ENCODE measurements around the gene FAM163B.

Gene FAM163B

DNA sequence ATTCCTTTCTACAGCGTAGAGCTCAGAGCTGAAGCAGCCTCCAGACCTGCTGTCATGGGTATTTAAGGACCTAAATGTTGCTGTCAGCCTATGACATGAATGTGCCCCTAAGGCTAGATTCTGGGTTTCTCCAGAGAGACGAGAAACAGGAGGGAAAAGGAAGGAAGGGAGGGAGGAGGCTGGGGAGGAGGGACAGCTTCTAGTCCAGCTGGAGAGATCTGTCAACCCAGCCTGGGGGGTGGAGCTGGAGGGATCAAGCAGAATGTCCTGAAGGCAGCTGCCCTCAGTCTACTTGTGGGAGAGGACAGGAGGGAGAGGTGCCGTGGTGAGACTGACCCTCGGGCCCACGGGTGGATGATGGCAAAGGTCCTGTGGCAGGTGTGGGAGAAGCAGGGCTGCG, 25.9 kb upstream of the FAM163B start:
- no peak for TF ChIP-seq CTCF (IDR thresholded peaks at IDR 0.05; ENCODE audit: insufficient read depth, low read depth, low read length, missing control alignments)
- no peak for DNase-seq (ENCODE audit: low read depth)
- no peak overlapping the region for H3K4me3 ChIP-seq (ENCODE audit: low read depth, low read length)

DNA sequence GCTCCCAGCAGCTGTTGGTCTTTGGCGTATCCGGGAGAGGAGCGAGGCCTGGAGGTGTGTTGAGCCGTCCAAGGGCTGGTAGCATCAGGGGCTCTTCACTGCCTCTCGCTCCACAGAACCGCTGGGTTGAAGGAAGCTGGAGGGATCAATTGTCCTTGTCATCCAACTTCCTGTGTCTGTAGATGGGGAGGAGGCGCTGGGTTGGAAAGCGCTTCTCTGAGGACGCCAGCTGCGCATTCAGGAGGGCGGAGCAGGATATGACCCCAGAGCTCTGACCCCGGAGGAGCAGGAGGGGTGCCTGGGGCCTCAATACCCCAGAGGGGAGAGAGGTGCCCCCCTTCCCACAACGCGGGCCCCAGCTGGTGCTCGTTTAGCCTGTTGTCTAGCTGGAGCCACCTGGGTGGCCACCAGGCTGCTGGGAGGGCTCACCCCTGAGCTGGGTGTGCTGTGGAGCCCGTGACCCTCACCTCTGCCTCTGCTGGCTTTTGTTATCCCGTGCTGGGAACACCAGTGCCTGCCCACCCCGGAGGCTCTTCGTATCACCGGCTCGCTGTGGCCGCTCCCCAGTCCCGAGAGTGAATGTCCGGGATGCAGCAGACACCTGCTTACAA, 25.0 kb upstream of the FAM163B start:
- TF ChIP-seq CTCF (IDR thresholded peaks at IDR 0.05; ENCODE audit: insufficient read depth, low read depth, low read length, missing control alignments) = no peak
- no peak overlapping the region for H3K4me3 ChIP-seq (ENCODE audit: low read depth, low read length)

GRCh38 chr9:133633681-133634080, 24.5 kb upstream of the FAM163B start:
- no peak overlapping the region for H3K4me3 ChIP-seq (ENCODE audit: low read depth, low read length)
- no peak for TF ChIP-seq CTCF (IDR thresholded peaks at IDR 0.05; ENCODE audit: insufficient read depth, low read depth, low read length, missing control alignments)
- no peak for DNase-seq (ENCODE audit: low read depth)

More for the DNA sequence above, 25.0 kb upstream of the FAM163B start:
- DNase-seq (ENCODE audit: low read depth) = no peak

- H3K4me3 ChIP-seq (ENCODE audit: low read depth, low read length) = no peak overlapping the region
- DNase-seq (ENCODE audit: low read depth) = no peak
Observed at GRCh38 chr9:133632806-133633680, 23.9 kb upstream of the FAM163B start.

GRCh38 chr9:133631111-133631510, 21.9 kb upstream of the FAM163B start:
- no peak overlapping the region for H3K4me3 ChIP-seq (ENCODE audit: low read depth, low read length)
- no peak for DNase-seq (ENCODE audit: low read depth)
- TF ChIP-seq CTCF (IDR thresholded peaks at IDR 0.05; ENCODE audit: insufficient read depth, low read depth, low read length, missing control alignments) = no peak

More at GRCh38 chr9:133632806-133633680, 23.9 kb upstream of the FAM163B start:
- TF ChIP-seq CTCF (IDR thresholded peaks at IDR 0.05; ENCODE audit: insufficient read depth, low read depth, low read length, missing control alignments) = no peak

DNA sequence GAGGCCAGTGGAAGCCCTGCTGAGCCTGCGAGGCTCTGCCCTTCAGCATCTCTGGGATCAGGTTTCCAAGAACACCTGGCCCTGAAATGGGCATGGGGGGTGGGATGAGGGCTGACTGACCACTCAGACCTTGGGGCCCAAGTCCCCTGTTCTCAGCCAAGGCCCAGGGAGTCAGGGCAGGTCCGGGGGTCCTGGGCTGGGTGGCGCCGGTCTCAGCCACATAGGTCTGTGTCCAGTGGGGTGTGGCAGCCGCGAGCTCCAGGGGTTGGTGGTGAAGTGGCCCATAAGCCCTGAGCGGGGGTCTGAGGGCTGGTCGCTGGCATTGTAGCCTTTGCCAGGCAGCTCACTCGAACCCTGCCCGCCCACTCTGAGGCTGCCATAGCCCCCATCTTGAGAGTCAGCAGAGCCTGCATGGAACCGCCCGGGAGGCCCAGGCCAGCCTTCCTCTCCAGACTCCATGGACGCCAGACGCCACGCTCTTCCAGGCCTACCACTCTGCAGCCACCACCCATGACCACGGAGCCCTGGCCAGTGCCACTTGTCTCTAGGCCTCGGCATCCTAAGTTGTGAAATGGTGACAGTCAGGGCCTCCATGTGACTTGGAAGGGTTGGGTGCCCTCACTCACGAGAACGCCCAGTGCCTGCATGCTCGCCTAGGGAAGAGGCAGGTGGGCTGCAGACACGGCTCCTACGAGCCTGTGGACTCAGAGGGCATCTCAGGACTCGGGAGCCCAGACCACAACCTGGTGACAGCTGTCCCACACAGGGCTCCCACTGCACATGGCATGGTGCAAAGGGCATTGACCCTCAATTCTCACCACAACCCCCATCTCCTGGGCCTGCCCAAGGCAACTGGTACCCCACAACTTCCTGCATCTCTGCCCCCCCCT, 20.3 kb upstream of the FAM163B start:
- no peak overlapping the region for H3K4me3 ChIP-seq (ENCODE audit: low read depth, low read length)
- DNase-seq (ENCODE audit: low read depth) = no peak
- TF ChIP-seq CTCF (IDR thresholded peaks at IDR 0.05; ENCODE audit: insufficient read depth, low read depth, low read length, missing control alignments) = no peak
